Ishikawa (cell line): ENCODE results near the gene UFC1.

ENCODE experiments used
- CEBPB ChIP-seq: IDR thresholded peaks from 2 replicates; pipeline ENCODE4 v1.6.1; 2012
- CREB1 ChIP-seq: IDR thresholded peaks from 2 replicates; pipeline ENCODE4 v1.6.1; 2012; ENCODE audit warnings: low read depth
- EGR1 ChIP-seq: IDR thresholded peaks from 2 replicates; pipeline ENCODE4 v1.6.1; 2012
- EP300 ChIP-seq: IDR thresholded peaks from 2 replicates; pipeline ENCODE4 v1.6.1; 2012; ENCODE audit warnings: borderline replicate concordance
- FOXM1 ChIP-seq: IDR thresholded peaks from 2 replicates; pipeline ENCODE4 v1.6.1; 2012; ENCODE audit warnings: low read depth, borderline replicate concordance
- NFIC ChIP-seq: IDR thresholded peaks from 2 replicates; pipeline ENCODE4 v1.6.1; 2012
- RAD21 ChIP-seq: IDR thresholded peaks from 2 replicates; pipeline ENCODE4 v1.6.1; 2012; ENCODE audit warnings: low read depth
- TAF1 ChIP-seq: IDR thresholded peaks from 2 replicates; pipeline ENCODE4 v1.6.1; 2012; ENCODE audit warnings: low read depth, mild to moderate bottlenecking
- TCF12 ChIP-seq: IDR thresholded peaks from 2 replicates; pipeline ENCODE4 v1.6.1; 2012; ENCODE audit warnings: low read depth
- TEAD4 ChIP-seq: IDR thresholded peaks from 2 replicates; pipeline ENCODE4 v1.6.1; 2012
- YY1 ChIP-seq: IDR thresholded peaks from 2 replicates; pipeline ENCODE4 v1.6.1; 2012; ENCODE audit warnings: low read depth
- ZBTB7A ChIP-seq: IDR thresholded peaks from 2 replicates; pipeline ENCODE4 v1.6.1; 2012; ENCODE audit warnings: low read depth
- TF ChIP-seq, protein P1 (sequence below): IDR thresholded peaks from 2 replicates; pipeline ENCODE4 v1.6.1; 2012
- TF ChIP-seq, protein P2 (sequence below): IDR thresholded peaks from 2 replicates; pipeline ENCODE4 v1.6.1; 2012; ENCODE audit warnings: low read depth, mild to moderate bottlenecking
- TF ChIP-seq, protein P3 (sequence below): IDR thresholded peaks from 2 replicates; pipeline ENCODE4 v1.6.1; 2012

The UFC1 gene

DNA sequence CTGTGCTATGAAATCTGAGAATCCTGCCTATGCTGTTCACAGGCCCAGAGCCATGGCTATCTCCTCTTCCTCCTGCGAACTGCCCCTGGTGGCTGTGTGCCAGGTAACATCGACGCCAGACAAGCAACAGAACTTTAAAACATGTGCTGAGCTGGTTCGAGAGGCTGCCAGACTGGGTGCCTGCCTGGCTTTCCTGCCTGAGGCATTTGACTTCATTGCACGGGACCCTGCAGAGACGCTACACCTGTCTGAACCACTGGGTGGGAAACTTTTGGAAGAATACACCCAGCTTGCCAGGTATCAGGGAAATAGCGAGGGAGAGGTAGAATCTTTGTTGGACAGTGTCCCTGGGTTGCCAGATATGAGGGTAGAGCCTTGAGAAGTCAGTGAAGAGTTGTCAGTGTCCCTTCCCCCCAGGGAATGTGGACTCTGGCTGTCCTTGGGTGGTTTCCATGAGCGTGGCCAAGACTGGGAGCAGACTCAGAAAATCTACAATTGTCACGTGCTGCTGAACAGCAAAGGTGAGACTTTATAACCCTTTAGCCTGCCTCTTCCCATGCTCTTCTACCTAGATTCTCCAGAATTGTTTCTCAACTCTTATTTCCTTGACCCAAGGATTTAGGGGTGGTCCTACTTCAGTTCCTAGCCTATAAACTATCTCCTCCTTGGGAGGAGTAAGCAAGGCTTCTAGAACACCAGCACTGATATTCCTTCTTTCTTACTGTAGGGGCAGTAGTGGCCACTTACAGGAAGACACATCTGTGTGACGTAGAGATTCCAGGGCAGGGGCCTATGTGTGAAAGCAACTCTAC lies 34.5 kb upstream of the UFC1 start:
- TF ChIP-seq FOXM1 (no peak), TAF1 (no peak), EGR1 (no peak)

- TF ChIP-seq FOXM1 (no peak), CEBPB (no peak), YY1 (no peak), TCF12 (no peak), ZBTB7A (no peak), RAD21 (no peak), TEAD4 (no peak), NFIC (no peak)
- TF ChIP-seq, protein P1, sequence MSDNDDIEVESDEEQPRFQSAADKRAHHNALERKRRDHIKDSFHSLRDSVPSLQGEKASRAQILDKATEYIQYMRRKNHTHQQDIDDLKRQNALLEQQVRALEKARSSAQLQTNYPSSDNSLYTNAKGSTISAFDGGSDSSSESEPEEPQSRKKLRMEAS = no peak
Measured at GRCh38 chr1:161121042-161121650, 32.6 kb upstream of the UFC1 start.

DNA sequence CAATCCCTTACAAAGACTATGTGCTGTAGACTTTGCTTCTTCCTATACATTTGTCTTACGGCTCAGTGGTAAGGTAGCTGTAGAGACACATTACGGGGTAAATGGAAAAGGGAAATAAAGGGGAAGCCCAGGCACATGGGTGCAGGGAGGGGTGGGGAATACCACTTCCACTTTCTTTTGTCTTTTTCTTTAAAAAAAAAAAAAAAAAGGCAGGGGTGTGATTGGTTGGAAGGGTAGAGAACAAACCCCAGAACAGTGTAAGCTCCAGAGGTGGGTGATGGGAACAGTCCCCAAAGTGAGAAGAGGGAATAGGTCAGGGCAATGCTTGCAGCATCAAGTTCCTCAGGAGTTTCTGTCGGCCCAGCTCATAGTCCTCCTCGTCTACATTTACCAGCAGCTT lies 31.9 kb upstream of the UFC1 start:
- TF ChIP-seq EP300 (no peak), RAD21 (no peak), TEAD4 (no peak), NFIC (no peak), EGR1 (no peak), YY1 (no peak), ZBTB7A (no peak), CEBPB (no peak), TCF12 (no peak), TAF1 (no peak), FOXM1 (no peak), CREB1 (no peak)
- TF ChIP-seq, protein P2, sequence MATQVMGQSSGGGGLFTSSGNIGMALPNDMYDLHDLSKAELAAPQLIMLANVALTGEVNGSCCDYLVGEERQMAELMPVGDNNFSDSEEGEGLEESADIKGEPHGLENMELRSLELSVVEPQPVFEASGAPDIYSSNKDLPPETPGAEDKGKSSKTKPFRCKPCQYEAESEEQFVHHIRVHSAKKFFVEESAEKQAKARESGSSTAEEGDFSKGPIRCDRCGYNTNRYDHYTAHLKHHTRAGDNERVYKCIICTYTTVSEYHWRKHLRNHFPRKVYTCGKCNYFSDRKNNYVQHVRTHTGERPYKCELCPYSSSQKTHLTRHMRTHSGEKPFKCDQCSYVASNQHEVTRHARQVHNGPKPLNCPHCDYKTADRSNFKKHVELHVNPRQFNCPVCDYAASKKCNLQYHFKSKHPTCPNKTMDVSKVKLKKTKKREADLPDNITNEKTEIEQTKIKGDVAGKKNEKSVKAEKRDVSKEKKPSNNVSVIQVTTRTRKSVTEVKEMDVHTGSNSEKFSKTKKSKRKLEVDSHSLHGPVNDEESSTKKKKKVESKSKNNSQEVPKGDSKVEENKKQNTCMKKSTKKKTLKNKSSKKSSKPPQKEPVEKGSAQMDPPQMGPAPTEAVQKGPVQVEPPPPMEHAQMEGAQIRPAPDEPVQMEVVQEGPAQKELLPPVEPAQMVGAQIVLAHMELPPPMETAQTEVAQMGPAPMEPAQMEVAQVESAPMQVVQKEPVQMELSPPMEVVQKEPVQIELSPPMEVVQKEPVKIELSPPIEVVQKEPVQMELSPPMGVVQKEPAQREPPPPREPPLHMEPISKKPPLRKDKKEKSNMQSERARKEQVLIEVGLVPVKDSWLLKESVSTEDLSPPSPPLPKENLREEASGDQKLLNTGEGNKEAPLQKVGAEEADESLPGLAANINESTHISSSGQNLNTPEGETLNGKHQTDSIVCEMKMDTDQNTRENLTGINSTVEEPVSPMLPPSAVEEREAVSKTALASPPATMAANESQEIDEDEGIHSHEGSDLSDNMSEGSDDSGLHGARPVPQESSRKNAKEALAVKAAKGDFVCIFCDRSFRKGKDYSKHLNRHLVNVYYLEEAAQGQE = no peak
- TF ChIP-seq, protein P1 = no peak
- TF ChIP-seq, protein P3, sequence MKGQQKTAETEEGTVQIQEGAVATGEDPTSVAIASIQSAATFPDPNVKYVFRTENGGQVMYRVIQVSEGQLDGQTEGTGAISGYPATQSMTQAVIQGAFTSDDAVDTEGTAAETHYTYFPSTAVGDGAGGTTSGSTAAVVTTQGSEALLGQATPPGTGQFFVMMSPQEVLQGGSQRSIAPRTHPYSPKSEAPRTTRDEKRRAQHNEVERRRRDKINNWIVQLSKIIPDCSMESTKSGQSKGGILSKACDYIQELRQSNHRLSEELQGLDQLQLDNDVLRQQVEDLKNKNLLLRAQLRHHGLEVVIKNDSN = no peak

DNA sequence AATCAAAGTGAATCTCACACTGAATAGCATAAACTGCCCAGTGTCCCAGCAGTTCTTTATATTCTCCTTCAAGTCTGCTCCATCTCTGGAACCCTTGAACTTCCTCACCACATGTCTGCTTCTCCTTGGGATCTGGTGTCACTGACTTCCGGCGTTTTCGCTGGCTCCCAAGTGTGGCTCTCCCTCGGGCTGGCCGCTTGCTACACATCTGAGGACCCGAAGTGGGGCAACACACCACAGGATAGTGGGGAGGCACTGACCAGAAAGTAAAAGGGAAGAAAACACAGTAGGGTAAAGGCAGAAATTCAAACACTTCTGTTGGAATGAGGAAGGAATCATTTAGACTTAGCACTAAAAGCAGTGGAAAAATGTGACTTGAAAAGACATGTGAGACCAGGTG lies 30.8 kb upstream of the UFC1 start:
- TF ChIP-seq EGR1 = no peak
- TF ChIP-seq, protein P2 = no peak
- TF ChIP-seq, protein P1 = no peak
- TF ChIP-seq TCF12 = no peak
- TF ChIP-seq TAF1 = no peak
- no peak for TF ChIP-seq CREB1
- no peak for TF ChIP-seq RAD21
- no peak for TF ChIP-seq FOXM1
- no peak for TF ChIP-seq CEBPB
- TF ChIP-seq YY1 = no peak
- TF ChIP-seq, protein P3 = no peak
- no peak for TF ChIP-seq EP300
- no peak for TF ChIP-seq NFIC
- TF ChIP-seq TEAD4 = no peak
- no peak for TF ChIP-seq ZBTB7A

- TF ChIP-seq, protein P1 = no peak
Measured at GRCh38 chr1:161127649-161128048, 26.1 kb upstream of the UFC1 start.
